ENCODE measurements around the gene CELF5.

The CELF5 gene

GRCh38 chr19:3224346-3225168 lies at the start of gene CELF5:
Gene CELF5, plus strand, starts transcription at chr19:3224661. Its CDS starts 79 bp downstream, at chr19:3224740.
- DNase-seq = peak; percentile 80

- DNase-seq = no peak
Measured at GRCh38 chr19:3175781-3176714, 48.4 kb upstream of the CELF5 start.

- no peak for DNase-seq
Measured at GRCh38 chr19:3176715-3177501, 47.6 kb upstream of the CELF5 start.

- DNase-seq = no peak
Measured at GRCh38 chr19:3178377-3178972, 46.0 kb upstream of the CELF5 start, which contains the start of gene S1PR4. Gene S1PR4, plus strand, starts transcription at chr19:3178769. Its CDS starts 24 bp downstream, at chr19:3178793.

- DNase-seq = no peak
Measured at GRCh38 chr19:3178973-3179738, 45.3 kb upstream of the CELF5 start.

DNA sequence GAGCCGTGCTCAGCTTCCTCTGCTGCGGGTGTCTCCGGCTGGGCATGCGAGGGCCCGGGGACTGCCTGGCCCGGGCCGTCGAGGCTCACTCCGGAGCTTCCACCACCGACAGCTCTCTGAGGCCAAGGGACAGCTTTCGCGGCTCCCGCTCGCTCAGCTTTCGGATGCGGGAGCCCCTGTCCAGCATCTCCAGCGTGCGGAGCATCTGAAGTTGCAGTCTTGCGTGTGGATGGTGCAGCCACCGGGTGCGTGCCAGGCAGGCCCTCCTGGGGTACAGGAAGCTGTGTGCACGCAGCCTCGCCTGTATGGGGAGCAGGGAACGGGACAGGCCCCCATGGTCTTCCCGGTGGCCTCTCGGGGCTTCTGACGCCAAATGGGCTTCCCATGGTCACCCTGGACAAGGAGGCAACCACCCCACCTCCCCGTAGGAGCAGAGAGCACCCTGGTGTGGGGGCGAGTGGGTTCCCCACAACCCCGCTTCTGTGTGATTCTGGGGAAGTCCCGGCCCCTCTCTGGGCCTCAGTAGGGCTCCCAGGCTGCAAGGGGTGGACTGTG lies 44.6 kb upstream of the CELF5 start:
- no peak for DNase-seq

GRCh38 chr19:3183721-3184641 lies 40.5 kb upstream of the CELF5 start:
- DNase-seq = no peak

DNA sequence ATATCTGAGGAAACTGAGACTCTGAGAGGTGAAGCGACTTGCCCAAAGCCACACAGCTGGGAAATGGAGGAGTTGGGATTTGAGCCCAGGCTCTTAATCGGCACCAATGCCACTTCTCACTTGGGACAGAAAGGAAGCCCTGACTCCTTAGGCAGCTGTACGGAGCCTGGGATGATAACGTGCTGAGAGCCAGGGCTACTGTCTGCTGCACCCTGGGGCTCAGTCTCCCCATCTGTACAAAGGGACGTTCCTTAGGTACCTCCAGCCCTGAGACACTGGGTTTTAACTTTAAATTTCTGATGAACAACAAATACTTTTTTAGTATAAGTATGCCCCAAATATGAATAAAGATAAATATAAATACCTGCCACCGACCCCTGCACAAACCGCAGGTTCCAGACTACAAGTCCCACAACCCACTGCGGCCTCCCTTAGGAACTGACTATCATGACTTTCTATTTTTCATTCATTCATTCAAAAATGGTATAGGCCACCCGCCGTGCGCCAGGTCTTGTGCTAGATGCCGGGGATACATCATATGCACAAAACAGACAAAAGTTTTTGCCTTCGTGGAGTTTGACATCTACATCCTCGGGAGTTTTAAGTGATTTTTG lies 39.5 kb upstream of the CELF5 start:
- no peak for DNase-seq

DNA sequence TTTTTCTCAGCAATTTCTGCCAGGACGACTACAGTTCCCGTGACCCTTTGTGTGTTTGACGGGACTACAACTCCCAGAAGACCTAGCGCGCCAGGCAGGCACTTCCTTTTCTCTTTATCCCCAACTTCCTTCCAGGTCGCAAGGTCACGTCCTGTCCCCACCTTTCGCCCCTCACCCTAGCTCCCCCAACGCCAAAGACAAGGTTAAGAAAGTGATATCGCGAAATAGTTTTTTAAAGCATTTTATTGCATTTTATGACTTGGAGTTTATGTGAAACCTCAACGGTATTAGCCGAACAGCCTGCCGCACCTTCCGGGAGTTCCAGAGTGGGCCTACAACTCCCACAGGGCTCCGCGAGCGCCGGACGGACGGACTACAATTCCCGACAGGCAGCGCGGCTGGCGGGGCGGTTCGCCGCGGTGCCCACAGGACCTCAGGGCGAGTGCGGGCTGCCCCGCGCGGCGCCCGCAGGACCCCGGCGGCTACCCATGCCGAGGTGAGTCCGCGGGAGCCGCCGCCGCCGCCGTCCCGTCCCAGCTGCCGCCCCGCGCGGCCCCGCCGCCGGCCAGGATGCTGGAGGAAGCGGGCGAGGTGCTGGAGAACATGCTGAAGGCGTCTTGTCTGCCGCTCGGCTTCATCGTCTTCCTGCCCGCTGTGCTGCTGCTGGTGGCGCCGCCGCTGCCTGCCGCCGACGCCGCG lies 38.9 kb upstream of the CELF5 start, which contains the start of gene NCLN:
TSS of gene NCLN (plus strand) at position 470 of the 699 bp plus-strand sequence. CDS start at position 571, 101 bp downstream.
- DNase-seq = peak; percentile 99

GRCh38 chr19:3186160-3186688 lies 38.2 kb upstream of the CELF5 start:
- DNase-seq = peak; percentile 20

DNA sequence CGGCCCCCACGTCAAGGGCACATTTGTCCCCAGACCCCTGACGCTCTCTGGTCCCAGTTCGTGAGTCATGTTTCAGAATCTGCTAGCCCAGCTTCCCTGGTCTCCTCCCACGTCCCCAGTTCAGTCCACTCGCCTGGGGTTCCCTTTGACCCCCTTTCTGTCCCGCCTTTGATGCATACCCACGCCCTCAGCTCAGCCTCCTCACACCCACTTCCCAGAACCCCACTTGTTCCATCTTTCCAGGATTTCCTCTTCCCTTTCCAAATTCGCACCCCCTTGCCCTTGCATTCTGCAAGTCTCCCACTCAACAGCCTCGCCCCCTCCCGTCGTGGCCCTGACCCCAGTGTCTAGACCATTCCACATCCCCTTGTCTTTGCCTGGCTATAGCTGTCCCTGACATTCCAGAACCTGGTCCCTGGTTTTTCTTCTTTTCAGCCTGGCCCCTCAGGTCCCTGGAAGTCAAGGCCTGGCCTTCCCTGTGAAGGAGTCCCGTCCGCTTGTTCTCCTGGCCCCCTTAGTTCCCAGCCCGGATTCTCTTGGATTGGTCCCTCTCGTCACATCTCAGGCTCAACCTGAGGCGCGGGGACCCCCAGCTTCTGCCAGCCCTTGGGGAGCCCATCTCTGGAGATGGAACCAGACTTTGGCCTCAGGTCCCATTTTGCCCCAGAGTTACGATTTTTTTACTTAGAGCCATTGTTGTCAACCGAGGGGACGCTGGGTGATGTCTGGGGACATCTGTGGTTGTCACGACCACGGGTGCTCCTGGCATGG lies 37.4 kb upstream of the CELF5 start:
- DNase-seq = no peak

- no peak for DNase-seq
Measured at GRCh38 chr19:3187662-3188511, 36.6 kb upstream of the CELF5 start.

GRCh38 chr19:3188627-3189596 lies 35.5 kb upstream of the CELF5 start:
- no peak for DNase-seq

GRCh38 chr19:3189702-3190469 lies 34.6 kb upstream of the CELF5 start:
- no peak for DNase-seq

GRCh38 chr19:3190470-3190770 lies 34.0 kb upstream of the CELF5 start:
- no peak for DNase-seq
